ENCODE measurements around the gene KIF13A.

KIF13A gene

DNA sequence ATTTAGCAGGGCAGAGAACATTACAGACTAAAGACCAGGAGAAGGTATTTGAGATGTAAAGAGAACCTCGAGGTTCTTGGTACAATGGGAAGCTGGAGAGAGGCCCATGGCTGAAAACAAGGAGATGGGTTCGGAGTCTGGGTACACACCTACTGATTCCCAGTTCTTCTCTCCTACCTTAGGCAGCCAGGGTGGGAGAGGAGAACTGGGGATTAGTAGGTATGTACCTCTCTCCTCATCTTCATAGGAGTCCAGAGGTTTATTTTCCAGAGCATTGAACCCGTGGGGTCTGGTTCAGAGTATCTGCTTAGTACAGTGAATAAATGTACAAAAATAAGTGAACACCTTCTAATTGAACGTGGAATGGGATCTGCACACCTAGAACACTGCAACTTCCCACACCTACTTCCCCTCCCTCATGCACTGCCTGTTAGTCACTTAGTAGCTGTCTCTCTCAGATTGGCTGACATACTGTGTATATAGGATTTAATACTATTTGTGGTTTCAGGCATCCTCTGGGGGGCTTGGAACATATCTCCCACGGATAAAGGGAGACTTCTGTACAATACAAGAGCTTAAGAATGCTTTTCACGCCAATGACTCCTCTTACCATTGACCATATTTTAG is 257.2 kb downstream of the KIF13A start:
- DNase-seq (ENCODE audit: low read depth in 4 of 4, low spot score in 1 of 4) = no peak

DNA sequence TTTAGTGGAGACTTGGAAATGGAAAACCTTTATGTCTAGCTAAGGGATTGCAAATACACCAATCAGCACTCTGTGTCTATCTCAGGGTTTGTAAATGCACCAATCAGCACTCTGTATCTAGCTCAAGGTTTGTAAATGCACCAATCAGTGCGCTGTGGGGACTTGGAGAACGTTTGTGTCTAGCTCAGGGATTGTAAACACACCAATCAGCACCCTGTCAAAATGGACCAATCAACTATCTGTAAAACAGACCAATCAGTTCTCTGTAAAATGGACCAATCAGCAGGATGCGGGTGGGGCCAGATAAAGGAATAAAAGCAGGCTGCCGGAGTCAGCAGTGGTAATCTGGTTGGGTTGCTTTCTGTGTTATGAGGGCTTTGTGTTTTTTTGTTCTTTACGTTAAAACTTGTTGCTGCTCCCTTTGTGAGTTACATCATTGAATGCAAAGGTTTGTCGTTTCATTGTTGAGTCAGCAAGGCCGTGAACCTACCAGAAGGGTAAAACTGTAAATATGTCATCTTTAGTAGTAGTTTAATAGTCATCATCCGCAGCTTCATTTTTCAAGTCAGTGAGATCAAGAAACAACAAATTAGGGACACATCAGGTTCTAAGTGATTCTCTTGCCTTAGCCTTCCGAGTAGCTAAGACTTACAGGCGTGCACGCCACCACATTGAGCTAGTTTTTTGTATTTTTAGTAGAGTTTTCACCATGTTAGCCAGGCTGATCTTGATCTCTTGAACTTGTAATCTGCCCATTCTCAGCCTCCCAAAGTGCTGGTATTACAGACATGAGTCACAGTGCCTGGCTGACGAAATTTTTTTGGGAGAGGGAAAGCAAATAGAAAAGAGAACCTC is 258.0 kb downstream of the KIF13A start:
- no peak for DNase-seq (ENCODE audit: low read depth in 4 of 4, low spot score in 1 of 4)

DNA sequence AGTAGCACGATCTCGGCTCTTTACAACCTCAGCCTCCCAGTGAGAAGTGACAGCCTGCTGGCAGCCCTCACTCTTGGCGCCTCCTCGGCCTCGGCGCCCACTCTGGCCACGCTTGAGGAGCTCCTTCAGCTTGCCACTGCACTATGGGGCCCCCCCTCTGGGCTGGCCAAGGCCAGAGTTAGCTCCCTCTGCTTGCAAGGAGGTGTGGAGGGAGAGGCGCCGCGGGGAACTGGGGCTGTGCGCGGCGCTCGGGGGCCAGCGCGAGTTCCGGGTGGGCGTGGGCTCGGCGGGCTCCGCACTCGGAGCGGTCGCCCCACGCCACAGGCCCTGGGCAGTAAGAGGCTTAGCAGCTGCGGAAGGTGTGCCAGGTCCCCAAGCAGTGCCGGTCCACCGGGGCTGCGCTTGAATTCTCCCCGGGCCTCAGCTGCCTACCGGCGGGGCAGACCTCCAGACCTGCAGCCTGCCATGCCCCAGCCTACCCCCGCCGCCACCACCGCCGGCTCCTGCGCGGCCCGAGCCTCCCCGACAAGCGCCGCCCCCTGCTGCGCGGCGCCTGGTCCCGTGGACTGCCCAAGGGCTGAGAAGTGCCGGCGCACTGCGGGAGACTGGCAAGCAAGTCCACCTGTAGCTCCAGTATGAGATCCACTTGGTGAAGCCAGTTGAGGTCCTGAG is 258.7 kb downstream of the KIF13A start:
- no peak for DNase-seq (ENCODE audit: low read depth in 4 of 4, low spot score in 1 of 4)

GRCh38 chr6:17725083-17725482 is 262.4 kb downstream of the KIF13A start:
- DNase-seq (ENCODE audit: low read depth in 4 of 4, low spot score in 1 of 4) = no peak

DNA sequence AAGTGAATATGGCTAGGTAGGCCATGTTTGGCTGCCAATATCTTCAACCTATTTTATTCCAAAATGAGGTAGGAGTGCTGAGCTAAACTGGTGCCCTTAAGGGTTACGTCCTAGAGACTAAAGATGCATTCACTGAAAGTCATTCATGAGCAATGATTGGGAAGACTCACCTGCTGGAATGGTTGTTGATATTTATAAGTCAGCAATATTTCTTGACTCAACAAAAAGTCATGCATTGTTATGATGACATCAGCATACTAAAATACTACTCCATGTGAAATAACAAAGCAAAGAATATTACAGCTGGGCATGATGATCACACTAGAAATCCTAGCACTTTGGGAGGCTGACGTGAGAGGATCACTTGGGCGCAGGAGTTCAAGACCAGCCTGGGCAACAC is 263.1 kb downstream of the KIF13A start:
- DNase-seq (ENCODE audit: low read depth in 4 of 4, low spot score in 1 of 4) = no peak

DNA sequence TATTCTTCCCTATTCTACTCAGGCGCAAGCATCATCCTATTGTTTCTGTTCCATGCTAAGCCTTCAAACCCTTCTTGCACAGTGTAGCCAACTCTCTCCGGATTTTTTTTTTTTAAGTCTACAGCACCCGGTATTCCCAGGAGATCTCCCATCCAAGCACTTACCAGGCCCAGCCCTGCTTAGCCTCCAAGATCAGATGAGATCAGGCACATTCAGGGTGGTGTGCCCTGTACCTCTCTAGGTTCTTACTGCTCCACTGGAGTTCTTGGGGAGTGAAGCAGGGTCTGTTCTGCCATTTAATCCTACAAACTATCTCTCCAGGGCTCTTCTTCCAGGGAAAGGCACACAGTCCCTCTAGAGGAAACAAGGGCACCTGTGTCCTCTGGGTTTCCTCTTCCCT is 265.8 kb downstream of the KIF13A start:
- DNase-seq (ENCODE audit: low read depth in 4 of 4, low spot score in 1 of 4) = no peak

GRCh38 chr6:17719323-17720041 is 268.0 kb downstream of the KIF13A start:
- DNase-seq (ENCODE audit: low read depth in 4 of 4, low spot score in 1 of 4) = no peak

- no peak for DNase-seq (ENCODE audit: low read depth in 4 of 4, low spot score in 1 of 4)
Measured at GRCh38 chr6:17716221-17716620, 271.2 kb downstream of the KIF13A start.

DNA sequence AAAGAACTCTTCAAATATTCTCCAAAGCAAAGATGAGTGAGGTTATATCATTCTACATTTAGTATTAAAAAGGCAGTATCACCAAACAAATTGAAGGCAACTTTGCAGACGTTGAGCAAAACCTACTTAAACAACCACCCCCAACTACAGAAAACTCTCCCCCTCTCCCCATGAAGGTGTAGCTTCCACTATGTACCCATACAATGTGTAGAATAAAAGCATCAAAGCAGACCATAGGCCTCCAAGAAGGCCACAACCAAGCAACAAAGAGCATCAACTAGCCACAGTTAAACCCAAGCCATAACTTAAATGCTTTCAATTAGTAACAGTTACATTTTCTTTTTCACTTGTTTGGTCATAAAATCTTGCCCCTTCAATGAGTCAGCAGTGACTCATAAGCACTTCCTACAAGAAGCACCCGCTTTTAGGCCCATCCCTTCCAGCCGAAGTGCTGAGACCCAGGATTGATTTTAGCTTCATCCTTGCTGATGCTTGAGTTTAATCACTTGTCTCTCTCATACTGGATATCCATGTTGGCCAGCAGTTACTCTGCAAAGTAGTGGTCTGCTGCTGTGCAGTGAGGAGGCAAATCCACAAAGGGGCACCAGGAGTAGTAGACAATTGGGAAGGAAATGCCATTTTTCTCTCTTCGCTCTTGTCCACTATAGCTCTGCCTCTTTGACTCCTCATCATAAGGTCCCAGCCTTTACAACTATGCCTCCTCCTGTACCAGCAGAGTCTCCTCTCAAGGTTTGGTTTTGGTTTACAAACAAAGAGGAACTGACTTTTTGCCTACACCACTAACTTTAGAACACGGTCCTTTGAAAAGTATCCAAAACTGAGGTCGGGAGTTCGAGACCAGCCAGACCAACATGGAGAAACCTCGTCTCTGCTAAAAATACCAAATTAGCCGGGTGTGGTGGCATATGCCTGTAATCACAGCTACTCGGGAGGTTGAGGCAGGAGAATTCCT is 272.3 kb downstream of the KIF13A start:
- DNase-seq (ENCODE audit: low read depth in 4 of 4, low spot score in 1 of 4) = peak in 2 of 4 experiments; percentile 7 to 21

DNA sequence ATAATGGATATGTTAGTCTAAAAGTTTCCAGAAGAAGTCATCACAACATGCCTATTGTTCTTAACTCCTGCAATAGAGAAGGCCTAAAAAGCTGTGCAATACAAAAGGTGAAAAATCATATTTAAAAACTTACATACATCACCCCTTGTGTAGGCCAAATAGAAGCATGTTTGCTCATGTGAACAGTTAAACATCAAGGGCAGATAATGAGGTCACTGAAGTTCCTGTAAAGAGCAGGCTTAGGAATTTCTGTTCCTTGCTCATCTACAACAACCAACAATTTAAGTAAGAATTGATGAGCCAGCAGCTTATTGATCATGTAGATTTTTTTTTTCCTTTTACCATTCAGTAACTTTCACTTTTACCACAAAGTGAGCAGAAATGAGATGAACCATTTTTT is 273.3 kb downstream of the KIF13A start:
- DNase-seq (ENCODE audit: low read depth in 4 of 4, low spot score in 1 of 4) = no peak

GRCh38 chr6:17712576-17712975 is 274.9 kb downstream of the KIF13A start:
- DNase-seq (ENCODE audit: low read depth in 4 of 4, low spot score in 1 of 4) = no peak

DNA sequence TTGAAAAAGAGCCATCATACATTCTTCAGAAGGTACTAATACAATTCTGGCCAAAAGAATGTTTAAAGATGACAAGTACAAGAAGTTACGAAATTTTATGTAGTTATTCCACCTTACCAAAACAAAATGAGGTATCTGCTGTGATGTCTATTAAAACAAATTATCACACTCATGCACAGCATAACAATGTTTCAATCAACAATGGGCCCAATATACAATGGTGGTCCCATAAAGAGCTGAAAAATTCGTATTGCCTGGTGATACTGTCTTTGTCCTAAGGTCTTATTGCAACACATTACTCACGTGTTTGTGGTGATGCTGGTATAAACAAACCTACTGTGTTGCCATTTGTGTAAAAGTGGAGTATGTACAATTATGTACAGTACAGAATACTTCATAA is 277.1 kb downstream of the KIF13A start:
- no peak for DNase-seq (ENCODE audit: low read depth in 4 of 4, low spot score in 1 of 4)

DNA sequence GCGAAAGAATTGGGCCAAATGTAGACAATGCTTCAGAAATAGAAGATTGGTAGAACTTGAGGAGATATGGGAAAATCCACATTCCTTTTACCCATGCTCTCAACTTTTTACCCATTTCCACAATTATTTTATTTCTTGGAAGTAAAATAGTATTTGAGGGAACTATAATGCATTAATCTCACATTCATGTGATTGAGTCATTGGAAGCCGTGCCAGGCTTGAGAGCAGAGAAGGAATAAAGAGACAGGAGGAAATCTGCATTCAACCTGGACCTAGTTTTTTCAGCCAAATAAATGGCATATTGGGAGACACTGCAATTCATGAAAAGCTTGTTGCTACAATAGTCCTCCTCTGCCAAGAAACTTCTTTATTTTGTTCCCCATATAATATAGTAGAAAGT is 278.0 kb downstream of the KIF13A start:
- no peak for DNase-seq (ENCODE audit: low read depth in 4 of 4, low spot score in 1 of 4)
